ENCODE results near the gene PDCL3.

The PDCL3 gene

GRCh38 chr2:100562613-100563406, at the start of gene PDCL3:
Gene PDCL3, plus strand, starts transcription at chr2:100562993. Its CDS starts 75 bp downstream, at chr2:100563068.
- peak; percentile 83 to 90 (median 89) for DNase-seq (ENCODE audit: low read depth in 3 of 3, low spot score in 1 of 3)

- DNase-seq (ENCODE audit: low read depth in 3 of 3, low spot score in 1 of 3) = no peak
Observed at GRCh38 chr2:100513650-100514049, 49.1 kb upstream of the PDCL3 start.

- DNase-seq (ENCODE audit: low read depth in 3 of 3, low spot score in 1 of 3) = no peak
Observed at GRCh38 chr2:100517556-100517955, 45.2 kb upstream of the PDCL3 start.

GRCh38 chr2:100518801-100519200, 44.0 kb upstream of the PDCL3 start:
- DNase-seq (ENCODE audit: low read depth in 3 of 3, low spot score in 1 of 3) = no peak

GRCh38 chr2:100520224-100520623, 42.6 kb upstream of the PDCL3 start:
- DNase-seq (ENCODE audit: low read depth in 3 of 3, low spot score in 1 of 3) = no peak

GRCh38 chr2:100522430-100522829, 40.4 kb upstream of the PDCL3 start:
- DNase-seq (ENCODE audit: low read depth in 3 of 3, low spot score in 1 of 3) = no peak

GRCh38 chr2:100524331-100524730, 38.5 kb upstream of the PDCL3 start:
- no peak for DNase-seq (ENCODE audit: low read depth in 3 of 3, low spot score in 1 of 3)

GRCh38 chr2:100526868-100527267, 35.9 kb upstream of the PDCL3 start:
- DNase-seq (ENCODE audit: low read depth in 3 of 3, low spot score in 1 of 3) = no peak

- DNase-seq (ENCODE audit: low read depth in 3 of 3, low spot score in 1 of 3) = no peak
Observed at GRCh38 chr2:100527440-100528015, 35.3 kb upstream of the PDCL3 start.

- DNase-seq (ENCODE audit: low read depth in 3 of 3, low spot score in 1 of 3) = no peak
Observed at GRCh38 chr2:100529176-100529575, 33.6 kb upstream of the PDCL3 start.

GRCh38 chr2:100529900-100530299, 32.9 kb upstream of the PDCL3 start:
- DNase-seq (ENCODE audit: low read depth in 3 of 3, low spot score in 1 of 3) = no peak

- DNase-seq (ENCODE audit: low read depth in 3 of 3, low spot score in 1 of 3) = no peak
Observed at GRCh38 chr2:100535855-100536254, 26.9 kb upstream of the PDCL3 start.

- no peak for DNase-seq (ENCODE audit: low read depth in 3 of 3, low spot score in 1 of 3)
Observed at GRCh38 chr2:100537918-100538317, 24.9 kb upstream of the PDCL3 start.

- DNase-seq (ENCODE audit: low read depth in 3 of 3, low spot score in 1 of 3) = no peak
Observed at GRCh38 chr2:100539221-100539620, 23.6 kb upstream of the PDCL3 start.

GRCh38 chr2:100541404-100541803, 21.4 kb upstream of the PDCL3 start:
- DNase-seq (ENCODE audit: low read depth in 3 of 3, low spot score in 1 of 3) = no peak

- DNase-seq (ENCODE audit: low read depth in 3 of 3, low spot score in 1 of 3) = no peak
Observed at GRCh38 chr2:100542418-100542817, 20.4 kb upstream of the PDCL3 start.

GRCh38 chr2:100544911-100545596, 17.7 kb upstream of the PDCL3 start:
- DNase-seq (ENCODE audit: low read depth in 3 of 3, low spot score in 1 of 3) = no peak

- DNase-seq (ENCODE audit: low read depth in 3 of 3, low spot score in 1 of 3) = no peak
Observed at GRCh38 chr2:100546469-100546868, 16.3 kb upstream of the PDCL3 start.

GRCh38 chr2:100548771-100549170, 14.0 kb upstream of the PDCL3 start:
- no peak for DNase-seq (ENCODE audit: low read depth in 3 of 3, low spot score in 1 of 3)

- DNase-seq (ENCODE audit: low read depth in 3 of 3, low spot score in 1 of 3) = no peak
Observed at GRCh38 chr2:100551303-100551702, 11.5 kb upstream of the PDCL3 start.

- peak in 1 of 3 donors; percentile 7 for DNase-seq (ENCODE audit: low read depth in 3 of 3, low spot score in 1 of 3)
Observed at GRCh38 chr2:100554798-100555407, 7.9 kb upstream of the PDCL3 start.

- DNase-seq (ENCODE audit: low read depth in 3 of 3, low spot score in 1 of 3) = no peak
Observed at GRCh38 chr2:100556746-100557145, 6.0 kb upstream of the PDCL3 start.

All from stimulated activated CD4-positive, alpha-beta T cell treated with anti-CD3 and anti-CD28 coated beads, TNF-alpha, amount 100 ng/mL, for 1 hour (primary cell).